GM18502 (cell line): ENCODE results near the gene ANO2.
"Not testable (repeated sequence)": the region's sequence is repeated elsewhere in the genome, so short reads cannot be mapped to it uniquely, and the experiment has no call there.

Source experiments
- ATAC-seq: cut with Tn5 transposase; IDR thresholded peaks from one replicate; pipeline ENCODE4 v1.9.1; 2021; ENCODE audit warnings: mild to moderate bottlenecking; ENCODE audit not compliant: unreplicated experiment, poor library complexity

ANO2 gene

DNA sequence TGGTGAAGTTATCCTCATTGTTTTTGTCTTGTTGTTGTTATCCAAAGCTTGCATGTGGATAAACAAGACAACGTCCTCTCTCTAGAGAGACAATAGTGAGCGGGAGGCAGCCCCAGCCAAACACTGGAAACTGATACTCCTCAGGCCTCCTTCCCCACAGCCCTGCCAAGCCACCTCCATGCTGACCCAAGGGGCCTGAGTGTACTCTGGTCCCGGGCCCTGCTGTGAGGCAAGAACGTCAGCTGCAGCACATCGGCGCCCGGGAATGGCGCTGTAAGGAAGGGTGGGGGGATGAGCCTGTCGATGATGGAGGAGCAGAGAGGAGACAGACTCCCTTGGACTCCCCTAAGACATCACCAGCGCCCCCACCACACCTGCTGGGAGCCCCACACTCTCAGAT is 83.6 kb downstream of the ANO2 start:
- no peak for ATAC-seq

DNA sequence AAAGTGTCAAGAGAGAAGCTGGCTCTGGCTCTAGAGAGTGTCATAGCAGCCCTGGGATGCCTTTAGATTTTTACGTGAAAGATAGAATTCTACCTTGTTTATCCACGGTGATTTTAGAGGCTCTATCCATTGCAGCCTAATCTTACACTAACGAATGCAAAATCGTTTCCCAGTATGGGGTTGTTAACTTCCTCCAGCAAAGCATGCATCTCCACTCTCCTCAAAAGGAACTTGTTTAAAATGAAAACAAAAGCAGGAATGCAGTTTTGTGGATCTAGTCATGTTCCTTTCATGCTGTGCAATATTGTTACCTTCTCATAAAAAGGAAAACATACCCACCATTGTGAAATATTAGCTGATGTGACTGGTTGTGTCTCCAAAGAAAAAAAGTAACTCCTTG is 88.4 kb downstream of the ANO2 start:
- no peak for ATAC-seq

DNA sequence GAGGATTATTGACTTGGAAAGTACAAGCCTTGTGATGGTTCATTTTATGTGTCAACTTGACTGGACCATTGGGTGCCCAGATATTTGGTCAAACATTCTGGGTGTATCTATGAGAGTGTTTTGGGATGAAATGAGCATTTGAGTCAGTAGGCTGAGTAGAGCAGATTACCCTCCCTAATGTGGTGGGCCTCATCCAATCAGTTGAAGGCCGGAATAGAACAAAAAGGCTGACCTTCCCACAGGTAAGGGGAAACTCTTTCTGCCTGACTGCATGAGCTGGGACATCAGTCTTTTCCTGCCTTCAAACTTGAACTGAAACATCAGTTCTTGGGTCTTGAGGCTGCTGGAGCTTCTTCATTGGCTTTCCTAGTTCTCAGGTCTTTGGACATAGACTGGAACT is 98.1 kb downstream of the ANO2 start:
- ATAC-seq: no peak

DNA sequence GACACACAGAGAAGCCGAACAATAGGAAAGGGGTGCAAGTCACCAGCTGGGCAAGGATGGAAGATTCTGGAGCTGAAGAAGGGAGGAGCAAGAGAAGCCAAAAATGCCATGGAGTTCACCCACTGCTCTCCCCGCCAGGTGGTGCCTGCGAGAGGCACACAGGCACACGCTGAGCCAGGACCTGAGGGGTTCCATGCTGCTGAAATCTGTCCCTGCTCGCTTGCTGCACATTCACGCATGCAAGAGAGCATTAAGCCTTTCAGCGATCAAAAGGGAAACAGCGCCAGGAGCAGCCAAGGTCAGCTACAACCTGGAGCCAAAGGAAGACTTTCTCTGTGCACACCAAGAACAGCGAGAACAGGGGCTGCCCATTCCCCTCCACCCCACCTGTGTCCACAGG is 104.1 kb downstream of the ANO2 start:
- no peak for ATAC-seq

DNA sequence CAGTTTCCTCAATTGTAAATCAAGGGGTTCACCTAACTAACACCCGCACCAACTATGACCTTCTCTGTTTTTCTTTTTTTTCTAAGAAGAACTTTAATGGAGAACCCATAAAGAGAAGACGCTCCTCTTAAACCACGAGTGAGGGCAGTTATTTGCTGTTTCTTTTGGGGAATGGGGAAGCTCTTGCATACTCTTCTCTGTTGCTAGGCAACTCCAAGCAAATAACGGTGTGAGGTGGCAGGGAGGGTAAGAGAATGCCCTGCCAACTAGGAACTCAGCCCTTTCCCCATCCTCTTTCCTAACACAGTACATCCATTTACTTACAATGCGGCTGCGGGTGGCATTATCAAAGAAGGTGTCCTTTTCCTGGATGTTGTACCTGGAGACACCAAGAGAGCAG is 114.9 kb downstream of the ANO2 start:
- no peak for ATAC-seq

DNA sequence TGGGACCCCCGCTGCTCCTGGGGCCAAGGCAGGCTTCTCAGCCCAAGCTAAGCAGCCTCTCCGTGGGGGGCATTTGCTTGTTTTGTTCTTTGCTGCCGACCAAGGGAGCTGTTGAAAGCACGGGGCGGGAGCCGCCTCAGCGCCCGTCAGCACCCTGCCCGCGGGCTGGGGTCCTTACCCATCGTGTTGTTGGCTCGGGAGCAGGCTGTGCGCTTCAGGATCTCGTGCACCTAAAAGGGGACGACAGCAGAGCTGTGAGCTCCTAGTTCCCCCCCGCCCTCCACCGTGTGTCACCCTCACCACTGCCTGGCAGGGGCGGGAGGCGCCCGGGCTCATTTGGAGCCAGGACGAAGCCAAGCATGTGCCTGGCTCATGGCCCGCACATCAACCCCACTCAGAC is 117.5 kb downstream of the ANO2 start:
- ATAC-seq: no peak

DNA sequence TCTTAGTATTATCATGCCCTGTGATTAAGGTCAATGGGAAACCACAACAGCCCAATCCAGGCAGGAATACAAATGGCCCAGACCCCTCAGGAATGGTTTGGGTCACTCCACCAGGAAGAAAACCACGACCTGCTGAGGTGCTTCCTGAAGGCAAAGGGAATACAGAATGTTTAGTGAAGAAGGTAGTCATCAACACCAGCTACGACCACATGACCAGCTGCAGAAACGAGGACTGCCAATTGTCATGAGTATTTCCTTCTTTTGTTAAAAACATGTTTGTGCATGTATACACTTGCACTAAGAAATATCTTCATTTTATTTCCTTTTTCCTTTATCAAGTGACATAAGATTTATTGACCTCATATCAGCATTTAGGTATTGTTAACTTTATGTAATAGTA is 119.3 kb downstream of the ANO2 start:
- ATAC-seq: not testable (repeated sequence)

DNA sequence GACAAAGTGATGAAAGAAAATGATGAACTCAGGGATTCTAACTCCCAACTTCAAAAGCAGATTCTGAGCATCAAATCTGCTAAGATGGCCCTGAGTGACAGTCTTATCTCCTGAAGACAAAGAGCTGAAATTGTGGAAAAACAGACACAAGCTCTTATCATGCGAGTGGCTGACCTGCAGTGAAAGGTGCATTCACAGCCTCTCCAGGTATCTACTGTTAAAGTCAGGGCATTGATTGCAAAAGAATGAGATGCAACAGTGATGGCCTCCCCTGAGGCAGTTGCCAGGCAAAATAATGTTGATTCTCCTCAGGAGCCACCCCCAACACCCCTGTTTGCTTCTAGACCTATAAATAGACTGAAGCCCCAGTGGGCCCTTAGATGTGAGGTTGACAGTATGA is 126.2 kb downstream of the ANO2 start:
- ATAC-seq: not testable (repeated sequence)

DNA sequence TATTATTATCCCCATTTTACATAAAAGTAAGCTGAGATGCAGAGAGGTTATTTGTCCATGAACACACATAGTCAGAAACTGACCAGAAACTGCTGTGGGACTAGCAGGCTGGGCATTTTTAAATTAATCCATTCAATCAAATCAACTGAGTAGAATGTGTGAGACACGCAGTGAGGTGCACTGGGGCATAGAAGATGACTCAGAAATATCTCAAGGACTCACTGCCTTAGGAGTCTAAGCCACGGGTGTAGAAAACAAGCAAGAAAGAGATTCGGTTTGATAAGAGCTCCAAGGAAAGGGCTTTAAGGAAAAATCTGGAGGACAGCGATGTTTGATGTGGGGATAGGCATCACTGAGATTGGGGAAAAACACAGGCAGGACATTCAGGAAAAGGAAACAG is 127.8 kb downstream of the ANO2 start:
- ATAC-seq: no peak

DNA sequence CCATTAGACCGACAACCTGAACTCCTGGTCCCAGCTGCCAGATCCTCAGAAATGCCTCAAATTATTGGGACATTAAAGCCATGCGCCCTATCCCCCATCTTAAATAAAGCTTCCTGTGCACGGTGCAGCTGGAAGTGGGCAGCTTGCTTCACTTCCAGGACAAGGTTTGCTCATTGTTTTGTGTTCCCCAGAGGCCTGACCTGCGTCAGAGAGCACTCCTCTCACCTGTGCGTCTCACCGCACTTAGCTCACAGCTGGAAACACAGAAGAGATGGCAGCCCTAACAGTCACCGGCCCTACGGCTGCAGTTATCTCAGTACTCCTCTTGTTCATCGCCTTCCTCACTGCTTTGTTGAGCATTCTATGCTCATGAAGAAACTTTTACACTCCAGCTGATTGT is 135.5 kb downstream of the ANO2 start:
- ATAC-seq: no peak

DNA sequence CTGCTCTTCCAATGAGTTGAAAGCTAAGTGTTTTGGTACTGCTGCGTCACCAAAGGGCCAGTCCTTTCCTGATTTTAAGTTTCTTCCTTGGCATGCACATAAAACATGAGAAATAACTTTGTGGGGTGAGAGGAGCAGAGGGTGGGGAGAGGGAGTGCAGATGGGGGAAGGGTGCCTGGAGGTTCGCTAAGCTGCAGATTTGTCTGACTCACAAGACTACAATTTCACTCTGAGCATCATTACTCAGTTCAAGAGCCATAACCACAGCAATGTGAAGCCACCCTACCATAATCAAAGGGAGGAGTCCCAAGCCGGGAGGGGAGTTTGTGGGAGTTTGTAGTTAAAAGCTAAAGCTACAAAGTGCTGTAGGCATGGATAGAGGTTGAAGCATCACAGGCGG is 136.1 kb downstream of the ANO2 start:
- ATAC-seq: no peak

DNA sequence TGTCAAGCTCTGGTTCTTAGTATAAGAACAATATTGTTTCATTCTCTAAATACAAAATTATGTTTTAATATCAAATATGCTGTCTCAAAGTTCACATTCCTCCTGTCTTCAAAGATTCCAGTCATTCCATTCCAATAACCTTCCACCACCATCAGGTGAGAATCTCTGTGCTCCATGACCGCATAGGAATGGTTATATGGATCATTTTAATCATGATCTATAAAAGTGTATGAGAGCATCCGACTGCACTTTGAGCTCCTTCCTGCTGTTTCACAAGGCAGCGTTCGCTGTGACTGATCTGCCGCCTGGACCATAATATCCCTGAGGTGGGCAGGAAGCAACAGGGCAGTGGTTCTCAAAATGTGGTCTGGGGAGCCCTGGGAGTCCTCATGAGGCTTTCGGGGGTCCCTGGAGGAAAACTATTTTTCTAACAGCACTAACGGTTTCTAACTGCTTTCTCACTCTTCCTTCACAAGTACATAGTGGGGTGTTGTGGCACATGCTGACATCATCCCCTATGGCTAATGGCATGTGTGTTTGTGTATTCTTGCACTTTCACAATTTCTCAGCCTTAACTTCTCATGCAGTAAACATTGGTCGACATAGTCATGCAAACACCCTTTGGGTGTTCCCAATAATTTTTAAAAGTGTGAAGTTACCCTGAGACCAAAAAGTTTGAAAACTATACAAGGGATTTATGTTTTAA is 137.4 kb downstream of the ANO2 start:
- ATAC-seq: no peak

DNA sequence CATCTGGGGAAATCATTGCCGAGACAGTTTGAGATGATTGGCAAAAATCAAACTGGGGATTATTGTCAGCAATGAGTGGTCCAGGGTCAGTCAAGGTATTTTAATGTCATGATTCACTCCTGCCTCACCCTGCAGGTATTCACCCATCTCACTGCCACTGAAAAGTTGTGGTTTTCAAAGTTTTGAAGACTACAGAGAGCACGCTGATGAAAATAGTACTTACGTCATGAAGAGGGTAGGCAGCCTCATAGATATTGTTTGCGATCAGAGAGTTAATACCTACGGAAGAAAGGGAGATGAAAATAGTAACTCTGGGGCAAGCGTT is 138.0 kb downstream of the ANO2 start:
- no peak for ATAC-seq

DNA sequence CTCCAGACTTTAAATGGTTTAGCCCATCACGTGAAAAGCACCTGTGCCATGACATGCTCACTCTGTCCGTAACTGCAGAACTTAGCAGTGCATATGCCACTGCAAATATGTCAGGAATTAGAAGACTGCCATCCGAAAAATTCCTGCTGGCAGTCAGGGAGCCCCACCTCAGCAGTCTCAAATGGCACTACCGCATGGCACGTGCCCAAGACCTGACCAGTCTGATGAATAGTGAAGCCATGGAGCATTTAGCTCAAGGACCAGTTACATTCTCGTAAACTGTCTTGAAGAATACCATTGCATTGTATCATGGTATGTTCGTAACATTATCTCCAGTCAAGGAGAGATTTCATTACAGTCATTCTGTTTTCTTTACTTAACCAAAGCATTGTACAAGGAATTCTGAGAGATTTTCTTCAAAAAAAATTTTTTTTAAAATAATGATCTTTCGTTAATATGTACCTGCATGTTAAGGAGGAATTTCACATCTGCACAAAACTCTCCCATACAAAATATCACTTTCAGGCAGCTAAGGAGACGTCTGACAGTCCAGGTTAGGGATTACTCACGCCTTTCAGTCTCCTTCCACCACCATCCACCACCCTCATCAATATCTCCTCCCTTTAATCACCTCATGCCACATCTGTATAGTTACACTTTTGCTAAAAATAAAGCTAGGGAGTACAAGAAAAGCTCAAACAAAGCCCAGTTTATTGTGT is 138.5 kb downstream of the ANO2 start:
- ATAC-seq: no peak

DNA sequence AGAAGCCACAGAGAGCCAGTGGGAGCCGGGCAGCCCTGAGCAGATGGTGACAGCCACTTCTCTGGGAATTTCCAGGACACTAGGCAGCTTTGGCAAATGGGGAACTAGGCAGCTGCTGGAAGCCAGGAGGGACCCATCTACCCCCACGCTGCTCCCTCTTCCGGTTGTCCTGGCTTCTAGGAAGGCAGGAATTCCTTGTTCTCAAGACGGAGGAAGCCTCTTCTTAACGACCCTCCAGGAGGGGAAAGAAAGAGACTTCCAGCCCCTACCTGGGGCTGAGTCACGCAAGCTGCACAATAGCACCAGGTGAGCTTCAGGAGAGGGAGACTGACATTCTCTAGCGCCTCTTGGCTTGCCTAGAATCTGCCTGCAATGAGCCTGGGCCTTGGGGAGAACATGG is 141.5 kb downstream of the ANO2 start:
- no peak for ATAC-seq

DNA sequence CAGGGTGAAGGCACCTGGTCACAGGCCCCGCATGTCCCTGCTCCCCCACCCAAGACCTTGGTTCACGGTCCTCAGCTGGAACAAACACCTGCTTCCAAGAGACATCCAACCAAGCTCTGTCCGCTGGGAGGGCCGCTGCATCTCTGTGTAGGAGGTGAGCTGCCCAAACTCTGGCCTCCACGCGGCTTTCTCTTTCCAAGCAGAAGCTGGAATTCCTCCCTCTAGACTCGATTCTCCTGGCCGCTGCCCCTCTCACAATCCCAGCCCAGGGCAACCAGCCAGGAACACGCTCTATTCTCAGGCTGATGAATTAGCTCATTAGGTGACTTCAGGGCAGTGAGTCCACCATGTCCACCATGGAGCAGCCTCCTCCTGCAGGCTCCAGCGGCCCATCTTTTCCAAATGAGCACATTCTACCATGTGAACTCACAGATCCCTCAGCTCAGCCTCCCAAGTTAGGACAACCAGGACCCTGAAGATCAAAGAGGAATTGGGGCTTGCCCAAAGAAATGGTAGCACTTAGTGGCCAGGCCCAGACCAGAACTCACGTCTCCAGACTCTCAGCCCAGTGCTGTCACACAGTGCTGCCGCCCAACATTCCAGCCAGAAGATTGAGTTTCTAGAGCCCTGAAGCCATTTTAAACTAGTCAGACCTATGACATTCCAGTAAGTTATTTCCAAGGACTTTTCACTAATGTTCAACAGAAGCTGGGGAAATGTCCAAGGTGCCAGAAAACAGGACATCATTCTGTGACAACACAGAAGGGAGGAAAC is 146.6 kb downstream of the ANO2 start:
- ATAC-seq: no peak

DNA sequence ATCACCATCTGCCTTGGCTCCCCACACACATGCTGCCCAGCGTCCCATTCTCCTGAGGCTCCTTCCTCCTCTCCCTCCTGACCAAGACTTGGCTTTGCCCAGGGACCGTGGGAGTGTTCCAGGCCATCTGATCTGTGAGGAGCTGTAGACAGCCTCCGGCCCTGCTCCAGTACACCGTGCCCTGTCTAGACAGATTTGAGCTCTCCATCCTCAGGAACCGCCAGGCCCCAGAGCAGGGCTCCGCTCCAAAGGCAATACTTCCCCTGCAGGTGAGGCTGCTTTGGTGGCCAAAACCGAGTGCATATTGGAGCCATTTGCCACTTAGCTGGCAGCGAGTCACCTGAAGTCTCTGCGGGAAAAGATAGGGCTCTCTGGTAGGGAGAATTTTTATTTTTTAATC is 147.4 kb downstream of the ANO2 start:
- no peak for ATAC-seq

DNA sequence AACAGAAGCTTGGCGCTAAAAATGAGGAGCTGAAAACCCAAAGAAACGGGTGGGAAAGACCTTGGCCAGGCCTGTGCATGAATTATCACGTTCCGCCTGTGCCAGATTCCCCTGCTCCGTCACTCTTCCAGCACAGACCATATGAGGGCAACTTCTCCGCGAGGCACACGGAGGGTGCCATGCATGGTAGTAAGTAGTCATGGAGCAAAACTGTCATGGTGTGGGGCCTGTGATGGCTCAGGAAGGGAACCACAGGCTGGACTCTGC is 148.2 kb downstream of the ANO2 start:
- ATAC-seq: no peak

DNA sequence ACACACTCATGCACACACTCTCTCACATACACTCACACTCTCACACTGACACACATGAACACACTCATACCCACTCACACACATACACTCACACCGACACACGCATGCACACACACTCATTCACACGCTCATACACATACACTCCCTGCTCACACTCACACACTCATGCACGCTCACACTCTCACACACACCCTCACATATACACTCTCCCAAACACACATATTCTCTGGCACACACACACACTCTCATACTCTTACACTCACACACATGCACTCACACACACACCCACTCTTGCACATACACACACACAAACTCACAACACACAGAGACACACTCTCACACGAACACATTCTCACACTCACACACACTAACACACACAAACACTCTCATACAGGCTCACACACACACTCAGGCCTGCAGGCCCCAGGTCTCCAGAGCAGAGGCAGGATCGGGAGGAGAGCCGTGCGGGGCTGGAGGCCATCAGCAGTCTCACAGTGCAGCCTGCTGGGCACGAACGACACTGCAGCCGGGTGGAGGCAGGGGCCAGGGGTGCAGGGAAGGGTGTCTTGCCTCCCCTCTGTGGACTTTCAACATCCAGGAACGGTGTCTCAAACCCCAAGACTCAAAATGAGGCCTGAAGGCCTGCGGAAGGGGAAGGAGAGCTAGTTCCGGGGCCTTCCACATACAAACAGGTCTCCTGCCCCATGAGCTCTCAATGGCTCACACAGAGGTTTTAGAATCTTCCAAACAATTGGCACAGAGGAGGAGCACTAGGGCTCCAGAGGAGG is 148.7 kb downstream of the ANO2 start:
- ATAC-seq: no peak

DNA sequence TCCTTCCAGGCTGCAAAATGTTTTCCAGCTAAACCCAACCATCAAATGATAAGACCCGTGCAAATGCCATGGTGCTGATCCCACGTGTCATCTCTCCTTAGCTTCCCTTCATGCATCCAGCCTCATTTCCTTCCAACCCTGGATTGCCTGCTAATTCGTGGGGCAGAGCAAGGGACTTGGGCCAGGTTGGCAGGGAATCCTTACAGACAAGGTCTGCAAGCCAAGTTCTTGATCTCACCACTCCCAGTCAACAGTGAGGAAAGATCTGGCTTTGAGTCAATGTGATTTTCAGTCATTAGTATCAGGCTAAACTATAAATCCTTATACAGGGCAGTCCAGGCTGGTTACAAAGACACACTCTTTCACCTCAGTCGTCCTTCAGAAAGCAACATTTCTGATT is 150.9 kb downstream of the ANO2 start:
- ATAC-seq: no peak

DNA sequence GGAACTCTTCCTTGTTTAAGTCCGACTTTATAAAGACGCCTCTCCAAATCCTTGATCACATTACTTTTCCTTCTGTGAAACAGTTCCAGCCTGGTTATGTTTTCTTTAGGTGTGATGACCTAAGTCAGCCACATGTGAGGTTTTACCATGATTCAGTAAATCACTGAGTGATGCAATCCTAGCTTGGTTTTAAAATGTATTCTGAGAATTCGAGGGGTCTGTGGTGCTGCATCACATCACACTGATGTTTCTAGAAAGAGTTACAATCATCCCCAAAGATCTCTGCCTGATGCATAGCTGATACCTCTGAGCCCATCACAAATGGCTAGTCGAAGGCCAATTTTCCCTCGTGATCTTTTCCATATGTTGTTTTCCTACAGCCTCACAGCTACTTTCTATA is 152.7 kb downstream of the ANO2 start:
- ATAC-seq: no peak
